ENCODE measurements around the gene ZNF771. TPM values are rescaled to one million over a fixed set of nuclear protein-coding genes. Genes with fewer than 3 reads are reported as not detected.
A peak's percentile ranks its signal among the peaks of the same experiment; 100 is the strongest.

ZNF771 gene
- total and polyA plus RNA-seq, 9 of the 15 experiments (the other 6 are each of a cell fraction or from before 2014, with no cell fraction given): 1.5 to 12.6 (median 4.4) TPM

DNA sequence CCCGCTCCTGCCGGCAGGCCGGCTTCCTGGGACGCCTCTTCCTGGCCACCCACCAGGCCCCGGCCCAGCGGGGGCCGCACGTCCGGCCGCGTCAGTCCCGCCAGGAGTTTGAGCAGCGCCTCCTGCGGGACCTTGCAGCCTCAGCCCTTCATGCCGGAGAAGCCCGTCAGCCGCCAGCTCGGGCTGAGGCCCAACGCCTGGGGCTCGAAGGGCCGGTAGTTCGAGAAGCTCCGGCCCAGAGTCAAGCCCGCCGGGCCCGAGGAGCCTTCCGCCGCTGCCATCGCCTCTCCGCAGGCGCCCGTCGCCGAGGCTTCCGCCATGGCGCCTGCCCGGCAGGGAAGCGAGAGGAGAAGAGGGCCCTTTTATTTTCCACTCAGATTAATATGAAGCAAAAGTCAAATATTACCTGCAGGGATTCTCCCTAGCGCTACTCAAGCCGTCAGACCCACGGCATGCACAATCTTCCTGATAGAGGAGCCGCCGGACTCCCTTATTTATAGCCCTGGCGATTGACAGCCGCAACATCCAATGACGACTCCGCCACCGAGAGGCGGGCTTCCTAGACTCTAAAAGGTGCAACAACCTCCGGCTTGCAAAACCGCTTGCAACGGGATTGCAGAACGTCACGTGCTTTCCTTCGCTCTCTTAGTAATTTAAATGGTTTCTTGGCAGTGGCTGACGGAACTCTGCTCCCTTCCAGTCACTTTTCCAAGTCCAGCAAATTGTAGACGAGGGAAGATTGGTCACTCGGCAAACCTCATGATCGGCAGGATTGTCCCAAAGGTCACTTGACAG is 38.2 kb downstream of the ZNF771 start, which contains the start of gene SEPHS2 (continued):
- TF ChIP-seq, protein P1, sequence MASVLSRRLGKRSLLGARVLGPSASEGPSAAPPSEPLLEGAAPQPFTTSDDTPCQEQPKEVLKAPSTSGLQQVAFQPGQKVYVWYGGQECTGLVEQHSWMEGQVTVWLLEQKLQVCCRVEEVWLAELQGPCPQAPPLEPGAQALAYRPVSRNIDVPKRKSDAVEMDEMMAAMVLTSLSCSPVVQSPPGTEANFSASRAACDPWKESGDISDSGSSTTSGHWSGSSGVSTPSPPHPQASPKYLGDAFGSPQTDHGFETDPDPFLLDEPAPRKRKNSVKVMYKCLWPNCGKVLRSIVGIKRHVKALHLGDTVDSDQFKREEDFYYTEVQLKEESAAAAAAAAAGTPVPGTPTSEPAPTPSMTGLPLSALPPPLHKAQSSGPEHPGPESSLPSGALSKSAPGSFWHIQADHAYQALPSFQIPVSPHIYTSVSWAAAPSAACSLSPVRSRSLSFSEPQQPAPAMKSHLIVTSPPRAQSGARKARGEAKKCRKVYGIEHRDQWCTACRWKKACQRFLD (CRISPR knock-in tag; IDR thresholded peaks at IDR 0.05): 0 out of 2 replicates have a peak, but pooled peaks have one; percentile 21
- no peak for TF ChIP-seq HIVEP1 (CRISPR knock-in tag; IDR thresholded peaks at IDR 0.05)
- TF ChIP-seq MYNN (IDR thresholded peaks at IDR 0.05): no peak
- no peak for TF ChIP-seq MYNN (CRISPR knock-in tag; IDR thresholded peaks at IDR 0.05)
- TF ChIP-seq TGIF2 (CRISPR knock-in tag; IDR thresholded peaks at IDR 0.05): peak; percentile 77
- TF ChIP-seq THRAP3 (IDR thresholded peaks at IDR 0.05; ENCODE audit: borderline replicate concordance): no peak
- no peak for TF ChIP-seq BDP1 (IDR thresholded peaks at IDR 0.05; ENCODE audit: insufficient read depth, insufficient read length)
- no peak for TF ChIP-seq NCOA4 (IDR thresholded peaks at IDR 0.05; ENCODE audit: partially characterized antibody)
- no peak for TF ChIP-seq ZNF282 (CRISPR knock-in tag; IDR thresholded peaks at IDR 0.05)
- no peak for TF ChIP-seq PPARD (CRISPR knock-in tag; IDR thresholded peaks at IDR 0.05)
- TF ChIP-seq ZBTB1 (CRISPR knock-in tag; IDR thresholded peaks at IDR 0.05; ENCODE audit: borderline replicate concordance, low read depth): no peak
- TF ChIP-seq, protein P2, sequence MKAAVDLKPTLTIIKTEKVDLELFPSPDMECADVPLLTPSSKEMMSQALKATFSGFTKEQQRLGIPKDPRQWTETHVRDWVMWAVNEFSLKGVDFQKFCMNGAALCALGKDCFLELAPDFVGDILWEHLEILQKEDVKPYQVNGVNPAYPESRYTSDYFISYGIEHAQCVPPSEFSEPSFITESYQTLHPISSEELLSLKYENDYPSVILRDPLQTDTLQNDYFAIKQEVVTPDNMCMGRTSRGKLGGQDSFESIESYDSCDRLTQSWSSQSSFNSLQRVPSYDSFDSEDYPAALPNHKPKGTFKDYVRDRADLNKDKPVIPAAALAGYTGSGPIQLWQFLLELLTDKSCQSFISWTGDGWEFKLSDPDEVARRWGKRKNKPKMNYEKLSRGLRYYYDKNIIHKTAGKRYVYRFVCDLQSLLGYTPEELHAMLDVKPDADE (conservative IDR thresholded peaks at IDR 0.05; ENCODE audit: control insufficient read depth, low read depth, low read length): peak; percentile 76
- TF ChIP-seq, protein P3, sequence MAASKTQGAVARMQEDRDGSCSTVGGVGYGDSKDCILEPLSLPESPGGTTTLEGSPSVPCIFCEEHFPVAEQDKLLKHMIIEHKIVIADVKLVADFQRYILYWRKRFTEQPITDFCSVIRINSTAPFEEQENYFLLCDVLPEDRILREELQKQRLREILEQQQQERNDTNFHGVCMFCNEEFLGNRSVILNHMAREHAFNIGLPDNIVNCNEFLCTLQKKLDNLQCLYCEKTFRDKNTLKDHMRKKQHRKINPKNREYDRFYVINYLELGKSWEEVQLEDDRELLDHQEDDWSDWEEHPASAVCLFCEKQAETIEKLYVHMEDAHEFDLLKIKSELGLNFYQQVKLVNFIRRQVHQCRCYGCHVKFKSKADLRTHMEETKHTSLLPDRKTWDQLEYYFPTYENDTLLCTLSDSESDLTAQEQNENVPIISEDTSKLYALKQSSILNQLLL (CRISPR knock-in tag; IDR thresholded peaks at IDR 0.05; ENCODE audit: borderline replicate concordance): no peak
- TF ChIP-seq ELF2 (CRISPR knock-in tag; IDR thresholded peaks at IDR 0.05): peak; percentile 43; the same call in 1 of the 2 replicates
- TF ChIP-seq RNF2 (IDR thresholded peaks at IDR 0.05): no peak; the same call in 1 of the 2 replicates
- no peak for TF ChIP-seq TEAD1 (CRISPR knock-in tag; IDR thresholded peaks at IDR 0.05)
- peak; percentile 75; the same call in 1 of the 2 replicates for TF ChIP-seq MBD2 (IDR thresholded peaks at IDR 0.05; ENCODE audit: borderline replicate concordance, low read depth)
- TF ChIP-seq L3MBTL2 (IDR thresholded peaks at IDR 0.05): peak; percentile 99
- TF ChIP-seq RFX1 (IDR thresholded peaks at IDR 0.05): no peak
- TF ChIP-seq ZBTB7A (IDR thresholded peaks at IDR 0.05; ENCODE audit: borderline replicate concordance, control insufficient read depth, low read depth, low read length): peak; percentile 78; the same call in 1 of the 2 replicates
- TF ChIP-seq EWSR1 (IDR thresholded peaks at IDR 0.05; ENCODE audit: borderline replicate concordance, low read depth, partially characterized antibody): no peak
- peak; percentile 61 for TF ChIP-seq EP300 (IDR thresholded peaks at IDR 0.05; ENCODE audit: low read length)

All from K562 (cell line).